ENCODE data around the gene PRICKLE2. TPM values are rescaled to one million over a fixed set of nuclear protein-coding genes. Genes with fewer than 3 reads are reported as not detected.

PRICKLE2 gene
- total and polyA plus RNA-seq, 2 experiments from 2014 or later = 1.1 to 12.5 TPM

DNA sequence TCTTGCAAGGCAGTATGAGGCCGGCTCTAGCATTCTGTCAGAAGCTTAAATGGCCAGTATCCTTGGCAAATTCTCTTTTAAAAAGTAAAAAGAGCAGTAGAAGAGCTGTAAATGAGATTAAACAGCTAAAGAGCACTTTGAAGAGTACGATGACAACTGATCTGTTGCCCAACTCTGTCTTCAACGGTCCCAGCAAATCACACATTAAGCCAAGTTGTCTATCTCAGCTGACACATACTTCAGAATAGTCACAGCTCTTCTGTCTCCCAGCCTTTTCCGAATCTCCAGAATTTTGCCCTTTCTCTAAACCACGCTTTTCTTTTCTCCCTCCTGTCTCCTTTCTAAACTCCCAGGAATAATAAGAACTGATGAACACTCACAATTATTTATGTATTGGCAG lies 51.7 kb downstream of the PRICKLE2 start:
- no peaks in the 10 kb centered on the region; the same call in 2 of the 3 replicates for H3K4me1 Mint-ChIP-seq
- no peaks in the 10 kb centered on the region for H3K36me3 Mint-ChIP-seq (ENCODE audit: low read depth)
- H3K9me3 Mint-ChIP-seq = no peaks in the 10 kb centered on the region
- Histone ChIP-seq H3K27ac (ENCODE audit: low read depth) (no peak overlapping the region), H3K36me3 (ENCODE audit: insufficient read depth) (no peaks in the 10 kb centered on the region), H3K27me3 (ENCODE audit: insufficient read depth) (no peaks in the 10 kb centered on the region), H3K4me3 (no peak overlapping the region), H3F3A (replicated peaks; ENCODE audit: low read depth) (no peaks in the 10 kb centered on the region), H3K4me1 (ENCODE audit: insufficient read depth) (no peaks in the 10 kb centered on the region), H3K4me2 (no peak overlapping the region), H3K9me2 (ENCODE audit: insufficient read depth) (no peaks in the 10 kb centered on the region), H2AFZ (no peak overlapping the region), H3K79me2 (replicated peaks; ENCODE audit: insufficient read depth) (no peaks in the 10 kb centered on the region), H4K20me1 (replicated peaks; ENCODE audit: insufficient read depth) (no peaks in the 10 kb centered on the region)
- no peaks in the 10 kb centered on the region for H3K27me3 Mint-ChIP-seq (ENCODE audit: insufficient read depth, low read depth, poor library complexity)
- ATAC-seq (no peak), DNase-seq (ENCODE audit: low spot score) (no peak)
- H3K4me3 Mint-ChIP-seq = no peak overlapping the region
- TF ChIP-seq ZNF114 (CRISPR knock-in tag; IDR thresholded peaks at IDR 0.05) (no peak), ZNF331 (CRISPR knock-in tag; IDR thresholded peaks at IDR 0.05; ENCODE audit: low read depth) (no peak), EZH2phosphoT487 (IDR thresholded peaks at IDR 0.05; ENCODE audit: unreplicated experiment) (no peak), CREB1 (CRISPR knock-in tag; IDR thresholded peaks at IDR 0.05; ENCODE audit: low read depth) (no peak)
- TF ChIP-seq, protein P1, sequence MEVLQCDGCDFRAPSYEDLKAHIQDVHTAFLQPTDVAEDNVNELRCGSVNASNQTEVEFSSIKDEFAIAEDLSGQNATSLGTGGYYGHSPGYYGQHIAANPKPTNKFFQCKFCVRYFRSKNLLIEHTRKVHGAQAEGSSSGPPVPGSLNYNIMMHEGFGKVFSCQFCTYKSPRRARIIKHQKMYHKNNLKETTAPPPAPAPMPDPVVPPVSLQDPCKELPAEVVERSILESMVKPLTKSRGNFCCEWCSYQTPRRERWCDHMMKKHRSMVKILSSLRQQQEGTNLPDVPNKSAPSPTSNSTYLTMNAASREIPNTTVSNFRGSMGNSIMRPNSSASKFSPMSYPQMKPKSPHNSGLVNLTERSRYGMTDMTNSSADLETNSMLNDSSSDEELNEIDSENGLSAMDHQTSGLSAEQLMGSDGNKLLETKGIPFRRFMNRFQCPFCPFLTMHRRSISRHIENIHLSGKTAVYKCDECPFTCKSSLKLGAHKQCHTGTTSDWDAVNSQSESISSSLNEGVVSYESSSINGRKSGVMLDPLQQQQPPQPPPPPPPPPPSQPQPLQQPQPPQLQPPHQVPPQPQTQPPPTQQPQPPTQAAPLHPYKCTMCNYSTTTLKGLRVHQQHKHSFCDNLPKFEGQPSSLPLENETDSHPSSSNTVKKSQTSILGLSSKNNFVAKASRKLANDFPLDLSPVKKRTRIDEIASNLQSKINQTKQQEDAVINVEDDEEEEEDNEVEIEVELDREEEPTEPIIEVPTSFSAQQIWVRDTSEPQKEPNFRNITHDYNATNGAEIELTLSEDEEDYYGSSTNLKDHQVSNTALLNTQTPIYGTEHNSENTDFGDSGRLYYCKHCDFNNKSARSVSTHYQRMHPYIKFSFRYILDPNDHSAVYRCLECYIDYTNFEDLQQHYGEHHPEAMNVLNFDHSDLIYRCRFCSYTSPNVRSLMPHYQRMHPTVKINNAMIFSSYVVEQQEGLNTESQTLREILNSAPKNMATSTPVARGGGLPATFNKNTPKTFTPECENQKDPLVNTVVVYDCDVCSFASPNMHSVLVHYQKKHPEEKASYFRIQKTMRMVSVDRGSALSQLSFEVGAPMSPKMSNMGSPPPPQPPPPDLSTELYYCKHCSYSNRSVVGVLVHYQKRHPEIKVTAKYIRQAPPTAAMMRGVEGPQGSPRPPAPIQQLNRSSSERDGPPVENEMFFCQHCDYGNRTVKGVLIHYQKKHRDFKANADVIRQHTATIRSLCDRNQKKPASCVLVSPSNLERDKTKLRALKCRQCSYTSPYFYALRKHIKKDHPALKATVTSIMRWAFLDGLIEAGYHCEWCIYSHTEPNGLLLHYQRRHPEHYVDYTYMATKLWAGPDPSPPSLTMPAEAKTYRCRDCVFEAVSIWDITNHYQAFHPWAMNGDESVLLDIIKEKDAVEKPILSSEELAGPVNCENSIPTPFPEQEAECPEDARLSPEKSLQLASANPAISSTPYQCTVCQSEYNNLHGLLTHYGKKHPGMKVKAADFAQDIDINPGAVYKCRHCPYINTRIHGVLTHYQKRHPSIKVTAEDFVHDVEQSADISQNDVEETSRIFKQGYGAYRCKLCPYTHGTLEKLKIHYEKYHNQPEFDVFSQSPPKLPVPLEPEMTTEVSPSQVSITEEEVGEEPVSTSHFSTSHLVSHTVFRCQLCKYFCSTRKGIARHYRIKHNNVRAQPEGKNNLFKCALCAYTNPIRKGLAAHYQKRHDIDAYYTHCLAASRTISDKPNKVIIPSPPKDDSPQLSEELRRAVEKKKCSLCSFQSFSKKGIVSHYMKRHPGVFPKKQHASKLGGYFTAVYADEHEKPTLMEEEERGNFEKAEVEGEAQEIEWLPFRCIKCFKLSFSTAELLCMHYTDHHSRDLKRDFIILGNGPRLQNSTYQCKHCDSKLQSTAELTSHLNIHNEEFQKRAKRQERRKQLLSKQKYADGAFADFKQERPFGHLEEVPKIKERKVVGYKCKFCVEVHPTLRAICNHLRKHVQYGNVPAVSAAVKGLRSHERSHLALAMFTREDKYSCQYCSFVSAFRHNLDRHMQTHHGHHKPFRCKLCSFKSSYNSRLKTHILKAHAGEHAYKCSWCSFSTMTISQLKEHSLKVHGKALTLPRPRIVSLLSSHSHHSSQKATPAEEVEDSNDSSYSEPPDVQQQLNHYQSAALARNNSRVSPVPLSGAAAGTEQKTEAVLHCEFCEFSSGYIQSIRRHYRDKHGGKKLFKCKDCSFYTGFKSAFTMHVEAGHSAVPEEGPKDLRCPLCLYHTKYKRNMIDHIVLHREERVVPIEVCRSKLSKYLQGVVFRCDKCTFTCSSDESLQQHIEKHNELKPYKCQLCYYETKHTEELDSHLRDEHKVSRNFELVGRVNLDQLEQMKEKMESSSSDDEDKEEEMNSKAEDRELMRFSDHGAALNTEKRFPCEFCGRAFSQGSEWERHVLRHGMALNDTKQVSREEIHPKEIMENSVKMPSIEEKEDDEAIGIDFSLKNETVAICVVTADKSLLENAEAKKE (CRISPR knock-in tag; IDR thresholded peaks at IDR 0.05) = no peak
- TF ChIP-seq, protein P2, sequence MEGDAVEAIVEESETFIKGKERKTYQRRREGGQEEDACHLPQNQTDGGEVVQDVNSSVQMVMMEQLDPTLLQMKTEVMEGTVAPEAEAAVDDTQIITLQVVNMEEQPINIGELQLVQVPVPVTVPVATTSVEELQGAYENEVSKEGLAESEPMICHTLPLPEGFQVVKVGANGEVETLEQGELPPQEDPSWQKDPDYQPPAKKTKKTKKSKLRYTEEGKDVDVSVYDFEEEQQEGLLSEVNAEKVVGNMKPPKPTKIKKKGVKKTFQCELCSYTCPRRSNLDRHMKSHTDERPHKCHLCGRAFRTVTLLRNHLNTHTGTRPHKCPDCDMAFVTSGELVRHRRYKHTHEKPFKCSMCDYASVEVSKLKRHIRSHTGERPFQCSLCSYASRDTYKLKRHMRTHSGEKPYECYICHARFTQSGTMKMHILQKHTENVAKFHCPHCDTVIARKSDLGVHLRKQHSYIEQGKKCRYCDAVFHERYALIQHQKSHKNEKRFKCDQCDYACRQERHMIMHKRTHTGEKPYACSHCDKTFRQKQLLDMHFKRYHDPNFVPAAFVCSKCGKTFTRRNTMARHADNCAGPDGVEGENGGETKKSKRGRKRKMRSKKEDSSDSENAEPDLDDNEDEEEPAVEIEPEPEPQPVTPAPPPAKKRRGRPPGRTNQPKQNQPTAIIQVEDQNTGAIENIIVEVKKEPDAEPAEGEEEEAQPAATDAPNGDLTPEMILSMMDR (conservative IDR thresholded peaks at IDR 0.05; ENCODE audit: low read depth in 2 of 2) = no peak
- H3K27ac Mint-ChIP-seq = no peak overlapping the region

Measured in GM23338 (cell line).